SH-SY5Y (cell line): Measurements from ENCODE around the gene HDAC8.

ENCODE experiments used
- GATA2 ChIP-seq: IDR thresholded peaks from 2 replicates; pipeline ENCODE4 v1.6.1; 2011; ENCODE audit warnings: mild to moderate bottlenecking, low read depth, low read length
- GATA3 ChIP-seq: IDR thresholded peaks from 2 replicates; pipeline ENCODE4 v1.6.1; 2011; ENCODE audit warnings: low read depth, mild to moderate bottlenecking, low read length, moderate library complexity

DNA sequence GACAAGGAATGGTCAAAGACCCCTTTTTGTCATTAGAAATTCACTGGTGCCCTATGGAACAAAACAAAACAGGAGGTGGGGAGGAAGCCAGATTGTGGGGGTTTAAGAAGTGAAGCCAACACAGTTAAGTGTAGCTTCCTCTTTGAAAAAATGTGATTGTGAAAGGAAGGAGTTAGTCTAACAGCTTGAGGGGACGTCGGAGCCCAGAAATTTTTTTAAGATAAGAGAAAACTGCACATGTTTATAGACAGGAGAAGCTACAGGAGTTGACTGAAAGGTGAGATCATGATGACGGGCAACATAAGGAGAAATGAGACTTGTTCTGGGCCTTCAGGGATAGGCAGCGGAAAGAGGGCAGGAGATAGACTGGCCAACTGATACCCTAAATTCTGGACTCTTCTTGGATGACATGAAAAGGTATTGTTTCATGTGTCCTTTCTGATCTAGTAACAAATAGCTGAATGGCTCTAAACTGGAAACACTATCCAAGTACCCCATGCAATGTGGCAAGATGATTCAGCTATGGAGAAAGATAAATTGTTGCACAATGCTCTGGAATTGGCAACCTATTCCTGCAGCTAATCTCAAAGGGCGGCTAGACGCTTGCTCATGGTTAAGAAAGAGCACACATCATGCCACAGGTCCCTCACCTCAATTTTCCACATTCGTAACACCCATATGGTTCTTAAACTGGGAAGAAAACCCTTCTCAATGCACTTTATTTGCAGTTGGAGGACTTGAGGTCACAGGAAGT lies 3.7 kb upstream of the HDAC8 start:
- TF ChIP-seq GATA2 = no peak
- no peak for TF ChIP-seq GATA3
